HCT116 (cell line): ENCODE measurements around the gene HERPUD1. TPM values are rescaled to one million over a fixed set of nuclear protein-coding genes. Genes with fewer than 3 reads are reported as not detected.

Experiments used
- ATAC-seq: fragments of 200-7000 bp; cut with Tn5 transposase; 2 replicates; pipeline ENCODE4 v1.9.1; 2020; ENCODE audit warnings: mild to moderate bottlenecking, moderate library complexity
- BruUV-seq: library from RNA; stranded (reverse); fragments of 400-500 nt; replicated peaks from 2 replicates; lab custom pipeline; 2021; lab: Mats Ljungman, UMichigan
- CTCF ChIA-PET: fragments of 300-600 bp; sonication (Branson Sonifier 250); formaldehyde crosslinking; loops from one replicate; lab custom pipeline; 2021; ENCODE audit warnings: antibody characterized with exemption; lab: Charles Lee
- POLR2A ChIA-PET: fragments of 300-600, 350-600 bp; sonication (Branson Sonifier 250); formaldehyde crosslinking; loops from one replicate; lab custom pipeline; 2021; ENCODE audit warnings: antibody characterized with exemption; lab: Charles Lee
- RAD21 ChIA-PET, 2 experiments: fragments of 300-600 bp; sonication (Branson Sonifier 250); formaldehyde crosslinking; loops; one replicate each; lab custom pipeline; 2023; ENCODE audit warnings: low total read pairs in 2 of 2; ENCODE audit not compliant: uncharacterized antibody in 2 of 2, unreplicated experiment in 2 of 2, low non-redundant PET in 1 of 2; lab: Charles Lee
- DNase-seq: peaks from one replicate; pipeline ENCODE4 v3.0.0-alpha.2; 2010; ENCODE audit warnings: low read depth, low spot score
- H2AFZ ChIP-seq: fragments of 200-600 bp; shearing (Covaris generic), sonication (generic); 2 replicates; pipeline ENCODE4 v1.6.1; 2017; ENCODE audit warnings: low read depth, mixed run types, mixed read lengths, antibody characterized with exemption, low read length; ENCODE audit not compliant: poor library complexity, severe bottlenecking
- H3K27ac ChIP-seq: 2 replicates; pipeline ENCODE4 v1.5.1; 2012; ENCODE audit warnings: low read depth, low read length
- H3K27me3 ChIP-seq: fragments of 200-600 bp; sonication (generic); 2 replicates; pipeline ENCODE4 v1.6.1; 2016; ENCODE audit warnings: mixed run types, low read length, mixed read lengths; ENCODE audit not compliant: insufficient read depth
- H3K36me3 ChIP-seq, 2 experiments: fragments of 200-500 bp in 1 of 2; fragments of 200-600 bp in 1 of 2; sonication (Bioruptor generic) in 1 of 2; sonication (generic) in 1 of 2; 2 replicates each; pipeline versions ENCODE4 v1.5.1 to v1.6.1; 2014 to 2016; ENCODE audit warnings: low read length in 2 of 2, inconsistent platforms in 1 of 2, mixed read lengths in 1 of 2, mixed run types in 1 of 2; ENCODE audit not compliant: insufficient read depth in 2 of 2, control insufficient read depth in 1 of 2
- H3K4me1 ChIP-seq, 2 experiments: fragments of 200-600 bp in 1 of 2; sonication (generic) in 1 of 2; 2 replicates each; pipeline versions ENCODE4 v1.5.1 to v1.6.1; 2012 to 2017; ENCODE audit warnings: low read length in 2 of 2, inconsistent platforms in 1 of 2, mild to moderate bottlenecking in 1 of 2, mixed read lengths in 1 of 2, mixed run types in 1 of 2, moderate library complexity in 1 of 2; ENCODE audit not compliant: insufficient read depth in 2 of 2, control insufficient read depth in 1 of 2
- H3K4me2 ChIP-seq: fragments of 200-600 bp; sonication (generic); 2 replicates; pipeline ENCODE4 v1.6.1; 2017; ENCODE audit warnings: mixed run types, low read length, mixed read lengths
- H3K4me3 ChIP-seq, 2 experiments: fragments of 200-600 bp in 1 of 2; sonication (generic) in 1 of 2; replicated peaks in 1 of 2; 2 replicates each; pipeline ENCODE4 v1.5.1; 2011 to 2016; ENCODE audit warnings: low read length in 2 of 2, control low read depth in 1 of 2, low read depth in 1 of 2, mild to moderate bottlenecking in 1 of 2, mixed read lengths in 1 of 2, mixed run types in 1 of 2
- H3K79me2 ChIP-seq: fragments of 200-600 bp; sonication (generic); 2 replicates; pipeline ENCODE4 v1.6.1; 2017; ENCODE audit warnings: mild to moderate bottlenecking, mixed run types, low read length, moderate library complexity, mixed read lengths; ENCODE audit not compliant: insufficient read depth
- H3K9ac ChIP-seq: fragments of 200-600 bp; sonication (generic); 2 replicates; pipeline ENCODE4 v1.6.1; 2016; ENCODE audit warnings: low read length, mixed read lengths
- H3K9me2 ChIP-seq: fragments of 200-600 bp; sonication (generic), shearing (Covaris generic); 2 replicates; pipeline ENCODE4 v1.6.1; 2017; ENCODE audit warnings: mixed run types, mild to moderate bottlenecking, moderate library complexity; ENCODE audit not compliant: insufficient read depth
- H3K9me3 ChIP-seq, 2 experiments: fragments of 200-500 bp in 1 of 2; fragments of 200-600 bp in 1 of 2; sonication (Bioruptor generic) in 1 of 2; sonication (generic) in 1 of 2; 2 replicates each; pipeline ENCODE4 v1.6.1; 2014 to 2017; ENCODE audit warnings: low read length in 2 of 2, mixed read lengths in 2 of 2, inconsistent platforms in 1 of 2, low read depth in 1 of 2, mild to moderate bottlenecking in 1 of 2, mixed run types in 1 of 2, moderate library complexity in 1 of 2; ENCODE audit not compliant: control insufficient read depth in 1 of 2, insufficient read depth in 1 of 2
- H4K20me1 ChIP-seq: fragments of 200-600 bp; sonication (generic), shearing (Covaris generic); 2 replicates; pipeline ENCODE4 v1.6.1; 2017; ENCODE audit warnings: mixed run types, mild to moderate bottlenecking, moderate library complexity; ENCODE audit not compliant: insufficient read depth
- ATF3 ChIP-seq: IDR thresholded peaks from 2 replicates; pipeline ENCODE4 v1.6.1; 2012
- CEBPB ChIP-seq: IDR thresholded peaks from 2 replicates; pipeline ENCODE4 v1.6.1; 2012; ENCODE audit warnings: low read depth
- EGR1 ChIP-seq: IDR thresholded peaks from 2 replicates; pipeline ENCODE4 v1.6.1; 2012; ENCODE audit warnings: low read depth
- ELF1 ChIP-seq: IDR thresholded peaks from 2 replicates; pipeline ENCODE4 v1.6.1; 2012; ENCODE audit warnings: low read depth, borderline replicate concordance
- EZH2 ChIP-seq: fragments of 200-600 bp; sonication (generic); IDR thresholded peaks from 2 replicates; pipeline ENCODE4 v1.6.1; 2017; ENCODE audit warnings: antibody characterized with exemption, mixed run types
- FOSL1 ChIP-seq: IDR thresholded peaks from 2 replicates; pipeline ENCODE4 v1.6.1; 2012; ENCODE audit warnings: low read depth
- JUND ChIP-seq: IDR thresholded peaks from 2 replicates; pipeline ENCODE4 v1.6.1; 2012
- POLR2AphosphoS5 ChIP-seq: IDR thresholded peaks from 2 replicates; pipeline ENCODE4 v1.6.1; 2011; ENCODE audit warnings: mild to moderate bottlenecking, low read depth, low read length, moderate library complexity
- REST ChIP-seq: IDR thresholded peaks from 2 replicates; pipeline ENCODE4 v1.6.1; 2012; ENCODE audit warnings: low read depth
- SIN3A ChIP-seq: IDR thresholded peaks from 2 replicates; pipeline ENCODE4 v1.6.1; 2012; ENCODE audit warnings: low read depth
- SP1 ChIP-seq: IDR thresholded peaks from 2 replicates; pipeline ENCODE4 v1.6.1; 2012; ENCODE audit warnings: low read depth
- SRF ChIP-seq: IDR thresholded peaks from 2 replicates; pipeline ENCODE4 v1.6.1; 2012; ENCODE audit warnings: low read depth
- YY1 ChIP-seq: IDR thresholded peaks from 2 replicates; pipeline ENCODE4 v1.6.1; 2011; ENCODE audit warnings: low read length, low read depth, moderate library complexity, mild to moderate bottlenecking; ENCODE audit not compliant: insufficient replicate concordance; ENCODE audit errors: extremely low read depth
- ZBTB33 ChIP-seq: IDR thresholded peaks from 2 replicates; pipeline ENCODE4 v1.6.1; 2011; ENCODE audit warnings: mild to moderate bottlenecking, low read length, moderate library complexity; ENCODE audit not compliant: insufficient replicate concordance; ENCODE audit errors: extremely low read depth
- ZFX ChIP-seq: fragments of 450-650 bp; IDR thresholded peaks from 2 replicates; pipeline ENCODE4 v1.6.1; 2017
- ZNF274 ChIP-seq: fragments of 200-500 bp; sonication (Bioruptor generic); IDR thresholded peaks from 2 replicates; pipeline ENCODE4 v1.6.1; 2014; ENCODE audit warnings: mild to moderate bottlenecking, low read depth, low read length, inconsistent platforms
- intact Hi-C: fragments of 100-400 bp; cut with micrococcal nuclease; formaldehyde crosslinking; loops from 2 replicates; pipeline ENCODE4 v1.10.0; 2022
- total RNA-seq: library from RNA; stranded (reverse); gene quantifications from one replicate; pipeline ENCODE4 v1.2.1, GENCODE V29; 2021; ENCODE audit not compliant: unreplicated experiment

Gene HERPUD1
- total RNA-seq, 1 experiment from 2014 or later = 113 TPM

GRCh38 chr16:56947604-56947995 lies 15.7 kb downstream of the HERPUD1 start:
- RAD21 ChIA-PET = no interaction called here
- H3K4me1 ChIP-seq = peaks cover 0 to 3% of the 10 kb centered on the region in 2 experiments; a peak in 1 of 4 replicates
- H3K27ac ChIP-seq = no peak overlapping the region
- no peaks in the 10 kb centered on the region for H4K20me1 ChIP-seq
- no peak overlapping the region for H2AFZ ChIP-seq
- no peak for ATAC-seq
- CTCF ChIA-PET = interaction anchor here (1.2 kb wide), 1 partner anchor 17 kb away, joined by 5 read pairs; no protein-coding TSS in a partner anchor
- no peaks in the 10 kb centered on the region for H3K27me3 ChIP-seq
- POLR2A ChIA-PET = interaction anchor here (4.4 kb wide), 1 partner anchor 15 kb away, joined by 25 read pairs; the partner anchor contains the start of gene HERPUD1
- no peak for DNase-seq
- peaks cover 20 to 27% of the 10 kb centered on the region in 2 experiments; a peak in 3 of 4 replicates for H3K36me3 ChIP-seq
- H3K4me3 ChIP-seq = no peak overlapping the region
- TF ChIP-seq JUND (no peak), POLR2AphosphoS5 (peak; percentile 8; the same call in 1 of the 2 replicates)
- intact Hi-C loops = no loop called here
- H3K4me2 ChIP-seq = no peak overlapping the region
- H3K9me2 ChIP-seq = no peaks in the 10 kb centered on the region
- H3K9me3 ChIP-seq = no peaks in the 10 kb centered on the region
- no peaks in the 10 kb centered on the region for H3K79me2 ChIP-seq
- H3K9ac ChIP-seq = no peak overlapping the region
- BruUV-seq = no TSS peak

GRCh38 chr16:56948234-56948633 lies 16.3 kb downstream of the HERPUD1 start:
- POLR2A ChIA-PET = interaction anchor here (4.4 kb wide), 1 partner anchor 16 kb away, joined by 25 read pairs; the partner anchor contains the start of gene HERPUD1
- Histone ChIP-seq H4K20me1 (no peaks in the 10 kb centered on the region), H3K27me3 (no peaks in the 10 kb centered on the region), H3K9me3 (no peaks in the 10 kb centered on the region), H3K4me2 (no peak overlapping the region), H3K9me2 (no peaks in the 10 kb centered on the region), H3K36me3 (peaks cover 15 to 21% of the 10 kb centered on the region in 2 experiments; a peak in 3 of 4 replicates), H3K4me1 (peaks cover 0 to 3% of the 10 kb centered on the region in 2 experiments; a peak in 1 of 4 replicates), H2AFZ (no peak overlapping the region), H3K27ac (no peak overlapping the region), H3K79me2 (no peaks in the 10 kb centered on the region), H3K9ac (no peak overlapping the region), H3K4me3 (no peak overlapping the region)
- BruUV-seq = no TSS peak
- RAD21 ChIA-PET = no interaction called here
- ATAC-seq = no peak
- DNase-seq = no peak
- intact Hi-C loops = no loop called here
- CTCF ChIA-PET = interaction anchor here (1.2 kb wide), 1 partner anchor 16 kb away, joined by 5 read pairs; no protein-coding TSS in a partner anchor
- no peak for TF ChIP-seq FOSL1
- no peak for TF ChIP-seq YY1
- TF ChIP-seq ZBTB33 = no peak
- TF ChIP-seq ZNF274 = no peak
- TF ChIP-seq SP1 = no peak
- TF ChIP-seq ATF3 = no peak
- TF ChIP-seq SIN3A = no peak
- TF ChIP-seq EGR1 = no peak
- no peak for TF ChIP-seq EZH2
- no peak for TF ChIP-seq REST
- TF ChIP-seq CEBPB = no peak
- no peak for TF ChIP-seq JUND
- no peak for TF ChIP-seq SRF
- TF ChIP-seq ZFX = no peak
- TF ChIP-seq ELF1 = no peak
